HG03354 (cell line): Measurements from ENCODE around the gene FBXL7.

Experiments
- ATAC-seq: cut with Tn5 transposase; IDR thresholded peaks from one replicate; pipeline ENCODE4 v1.9.1; 2021; ENCODE audit warnings: mild to moderate bottlenecking; ENCODE audit not compliant: unreplicated experiment, poor library complexity, severe bottlenecking

Gene FBXL7

DNA sequence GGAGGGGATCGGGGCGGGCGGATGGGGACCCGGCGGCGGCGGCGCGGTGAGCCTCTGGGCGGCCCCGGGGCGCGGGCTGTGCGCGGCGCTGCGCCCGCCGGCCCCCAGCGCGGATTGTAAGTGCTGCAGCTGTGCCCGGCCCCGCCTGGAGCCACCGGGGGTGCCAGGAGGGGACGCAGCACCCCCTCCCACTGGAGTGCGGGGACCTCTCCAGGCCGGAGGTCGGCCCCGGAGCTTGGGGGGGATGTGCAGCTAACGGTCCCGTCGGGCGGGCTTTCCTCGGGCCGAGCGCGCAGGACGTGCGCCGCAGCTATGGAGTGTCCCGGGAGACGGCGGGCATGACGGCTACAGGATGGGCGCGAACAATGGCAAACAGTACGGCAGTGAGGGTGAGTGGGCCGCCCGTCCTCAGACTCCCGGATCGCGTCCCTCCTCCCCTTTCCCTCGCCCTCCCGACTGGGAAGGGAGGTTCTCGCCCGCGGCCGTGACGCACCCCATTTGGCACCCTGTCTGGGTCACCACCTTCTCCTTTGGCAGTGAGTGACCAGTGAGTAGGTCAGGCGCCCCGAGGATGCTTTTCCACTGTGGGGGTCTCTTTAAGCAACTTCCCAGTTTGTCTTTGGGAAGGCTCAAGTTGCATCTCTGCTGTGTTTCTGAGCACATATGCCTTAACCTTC lies 483 bp downstream of the FBXL7 start:
- peak; percentile 37 for ATAC-seq

DNA sequence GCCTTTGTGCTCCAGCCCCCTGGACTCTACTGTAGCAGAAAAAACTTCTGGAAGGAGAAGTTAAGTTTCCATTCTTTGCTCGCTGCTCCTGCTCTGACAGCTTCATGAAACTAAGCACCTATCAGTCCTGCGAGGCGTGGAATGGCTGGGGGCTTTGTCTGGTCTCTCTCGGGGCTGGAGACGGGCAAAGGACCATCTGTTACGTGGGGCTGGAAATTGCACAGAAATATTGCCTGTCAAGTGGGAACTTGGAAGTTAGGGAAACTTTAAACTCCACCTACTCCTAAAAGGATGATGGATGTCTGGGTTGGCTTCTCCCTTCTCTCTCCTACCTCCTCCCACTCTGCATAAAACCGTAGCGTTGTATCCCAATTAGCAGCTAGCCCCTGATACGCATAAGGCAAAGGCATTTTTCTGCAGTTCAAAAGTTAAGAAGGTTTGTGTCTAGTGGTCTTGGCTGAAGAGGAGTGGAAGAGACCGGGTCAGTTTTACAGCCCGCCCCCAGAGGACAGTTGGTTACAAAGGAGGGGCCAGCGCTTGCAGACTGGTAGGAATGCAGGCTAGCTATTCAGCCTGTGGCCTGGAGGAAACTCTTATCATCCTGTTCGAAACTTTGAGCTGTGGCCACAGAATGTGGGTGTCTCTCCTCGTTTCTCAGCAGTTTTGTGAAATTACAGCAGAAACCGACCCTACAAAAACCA lies 1.3 kb downstream of the FBXL7 start:
- no peak for ATAC-seq

- ATAC-seq = no peak
These were observed 2.2 kb downstream of the FBXL7 start for GRCh38 chr5:15502208-15502607.

DNA sequence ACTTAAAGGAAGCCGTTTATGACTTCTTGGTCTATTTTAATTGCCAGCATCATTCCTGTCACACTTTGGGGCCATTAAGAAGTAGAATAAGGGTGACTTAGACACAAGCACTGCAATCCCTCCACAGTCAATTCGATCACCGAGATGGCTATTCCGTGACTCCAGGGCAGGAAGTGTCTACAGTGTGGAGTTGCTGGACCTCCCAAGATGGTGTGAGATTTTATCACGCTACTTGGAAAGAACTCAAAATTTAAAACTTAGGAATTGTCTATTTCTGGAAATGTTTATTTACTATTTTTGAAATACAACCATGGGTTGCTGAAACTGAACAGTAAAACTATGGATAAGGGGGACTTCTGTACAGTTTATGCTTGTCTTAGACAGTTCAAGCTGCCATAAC lies 6.2 kb downstream of the FBXL7 start:
- ATAC-seq = no peak

DNA sequence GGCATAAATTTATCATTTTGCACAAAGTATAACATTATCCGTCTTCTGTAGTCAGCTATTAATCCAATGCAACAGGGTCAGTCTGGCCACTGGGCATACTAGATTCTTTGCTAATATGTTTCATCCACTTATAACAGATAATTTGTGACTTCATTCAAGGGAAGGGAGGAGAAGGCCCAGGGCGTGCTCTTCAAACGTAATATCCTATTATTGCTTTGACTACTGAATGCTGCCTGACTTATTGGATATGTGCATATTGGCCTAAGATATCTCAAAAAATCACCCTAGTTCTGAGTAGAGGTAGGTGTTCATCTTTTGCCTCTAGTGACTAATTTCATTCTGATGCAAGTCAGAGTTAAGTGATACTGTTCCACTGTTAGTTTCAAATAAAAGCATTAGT lies 6.9 kb downstream of the FBXL7 start:
- no peak for ATAC-seq

- ATAC-seq = no peak
These were observed 10.1 kb downstream of the FBXL7 start for GRCh38 chr5:15510092-15510491.

DNA sequence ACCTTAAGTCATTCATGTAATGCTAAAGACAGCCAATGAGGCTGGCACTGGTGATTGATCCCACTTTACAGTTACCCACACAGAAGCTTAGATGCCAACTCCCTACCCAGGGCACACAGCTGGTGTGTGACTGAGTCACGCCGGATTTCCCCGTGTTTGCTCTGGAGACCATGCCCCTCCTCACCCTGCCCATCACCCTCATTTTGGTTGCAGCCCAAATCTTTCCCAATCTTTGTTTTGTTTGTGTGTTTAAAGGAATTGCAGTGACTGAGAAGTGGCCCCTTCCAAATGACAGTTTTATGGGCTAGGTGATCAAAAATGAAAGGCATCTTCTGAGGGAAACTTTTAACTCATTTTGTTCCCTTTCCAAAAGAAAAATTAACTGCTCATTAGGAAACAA lies 10.9 kb downstream of the FBXL7 start:
- no peak for ATAC-seq

GRCh38 chr5:15513431-15513830 lies 13.5 kb downstream of the FBXL7 start:
- ATAC-seq = no peak

DNA sequence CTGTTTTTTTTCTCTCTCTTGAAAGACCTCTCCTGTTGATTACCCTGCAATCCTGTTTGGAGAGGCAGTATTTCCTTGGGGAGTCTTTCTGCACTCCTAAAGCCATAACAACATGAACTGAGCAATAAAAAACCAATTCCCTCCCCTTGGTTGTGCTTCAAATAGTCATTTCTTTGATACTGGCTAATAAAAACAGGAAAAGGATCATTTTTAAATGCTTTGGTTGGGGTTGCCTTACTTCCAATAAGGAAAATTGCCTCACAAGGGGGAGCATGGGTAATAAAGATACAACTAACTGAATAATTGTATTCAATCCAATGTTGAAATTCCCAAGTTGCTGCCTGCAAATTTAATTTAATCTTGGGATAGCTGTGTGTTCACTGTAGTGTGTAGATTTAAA lies 13.9 kb downstream of the FBXL7 start:
- ATAC-seq = no peak

DNA sequence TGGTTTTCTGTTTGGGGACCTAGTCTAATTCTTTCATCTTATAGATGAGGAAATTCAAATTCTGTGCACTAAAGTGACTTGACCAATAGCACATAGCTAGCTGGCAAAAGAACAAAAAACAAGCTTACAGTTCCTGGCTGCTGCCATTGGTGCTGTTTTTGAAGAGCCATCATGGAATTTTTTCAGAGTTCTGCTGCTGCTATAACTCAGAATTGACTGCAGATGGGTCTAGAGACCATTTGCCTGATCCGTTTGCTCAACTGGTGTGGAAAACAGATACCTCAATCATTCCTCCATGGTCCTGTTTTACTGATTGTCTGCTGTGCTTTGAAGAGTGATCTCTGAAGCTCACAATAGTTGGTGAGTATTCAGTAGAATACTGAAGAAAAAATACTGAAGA lies 15.2 kb downstream of the FBXL7 start:
- ATAC-seq = no peak

DNA sequence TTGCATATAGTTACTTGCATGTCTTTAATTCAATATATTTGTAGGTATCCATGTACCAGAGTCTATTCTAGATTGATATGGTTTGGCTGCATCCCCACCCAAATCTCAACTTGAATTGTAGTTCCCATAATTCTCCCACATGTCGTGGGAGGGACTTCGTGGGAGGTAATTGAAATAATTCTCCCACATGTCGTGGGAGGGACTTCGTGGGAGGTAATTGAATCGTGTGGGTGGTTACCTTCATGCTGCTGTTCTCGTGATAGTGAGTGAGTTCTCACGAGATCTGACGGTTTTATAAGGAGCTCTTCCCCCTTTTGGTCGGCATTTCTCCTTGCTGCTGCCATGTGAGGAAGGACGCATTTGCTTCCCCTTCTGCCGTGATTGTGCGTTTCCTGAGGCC lies 16.5 kb downstream of the FBXL7 start:
- ATAC-seq = no peak

- ATAC-seq = no peak
These were observed 18.8 kb downstream of the FBXL7 start for GRCh38 chr5:15518786-15519185.

DNA sequence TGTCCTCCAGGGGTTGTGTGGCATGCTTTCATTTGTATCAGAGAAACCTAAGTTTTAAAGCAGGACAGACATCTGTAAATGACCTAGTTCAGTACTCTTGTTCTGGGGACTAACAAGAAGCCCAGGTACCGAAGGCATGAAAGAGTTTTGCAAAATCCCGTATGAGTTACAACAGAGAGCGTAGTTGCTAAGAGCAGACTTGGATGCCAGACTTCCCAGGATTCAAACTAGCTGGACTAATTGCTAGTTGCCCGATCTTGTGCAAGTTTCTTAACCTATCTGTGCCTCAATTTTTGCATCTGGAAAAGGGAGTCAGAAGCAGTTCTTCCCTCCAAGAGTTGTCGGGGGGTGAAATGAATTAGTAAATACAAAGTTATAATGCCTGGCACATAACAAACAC lies 20.9 kb downstream of the FBXL7 start:
- no peak for ATAC-seq

- no peak for ATAC-seq
These were observed 21.6 kb downstream of the FBXL7 start for GRCh38 chr5:15521381-15522186.

DNA sequence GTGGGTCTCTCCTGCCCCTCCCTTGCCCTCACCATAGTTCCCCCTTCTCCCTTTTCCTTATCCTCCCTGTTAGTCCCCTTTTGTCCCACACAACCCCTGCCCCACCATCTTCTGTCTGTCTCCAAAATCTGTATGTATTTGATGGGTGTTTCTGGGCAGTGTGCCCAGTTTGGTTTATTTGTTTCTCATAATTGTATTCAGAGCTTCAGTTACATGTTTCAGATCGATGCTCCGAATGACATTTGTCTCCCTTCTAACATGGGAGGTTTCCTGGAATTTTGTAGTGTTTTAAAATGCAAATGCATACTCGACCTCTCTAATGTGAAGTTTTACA lies 22.2 kb downstream of the FBXL7 start:
- ATAC-seq = no peak

GRCh38 chr5:15524712-15525111 lies 24.7 kb downstream of the FBXL7 start:
- no peak for ATAC-seq

DNA sequence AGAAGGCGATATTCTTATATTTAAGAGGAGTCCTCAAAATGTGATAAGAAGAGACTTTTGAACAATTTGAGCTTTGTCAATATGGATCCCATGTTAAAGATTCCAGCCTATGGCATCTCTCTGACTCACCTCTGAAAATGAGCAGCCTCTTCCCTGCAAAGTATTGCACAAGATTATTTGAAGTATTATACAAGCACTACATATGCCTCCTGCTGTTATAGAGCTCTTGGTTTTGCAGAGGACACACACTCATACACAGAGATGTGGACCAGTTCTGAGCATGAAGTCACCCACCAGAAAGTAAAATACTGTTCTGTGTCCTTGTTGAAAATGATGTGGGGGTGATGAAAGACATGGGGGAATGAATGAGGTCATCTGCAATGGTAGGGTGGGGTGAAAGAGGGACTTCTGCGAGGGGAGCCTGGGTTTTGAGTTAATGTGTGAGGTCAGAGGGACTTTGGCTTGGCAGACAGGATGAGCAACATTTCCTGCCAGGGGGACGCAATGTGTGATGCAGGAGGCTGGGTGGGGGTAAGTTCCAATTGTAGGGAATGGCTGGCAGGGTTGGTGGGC lies 25.8 kb downstream of the FBXL7 start:
- ATAC-seq = no peak

- ATAC-seq = no peak
These were observed 26.4 kb downstream of the FBXL7 start for GRCh38 chr5:15526413-15526812.

DNA sequence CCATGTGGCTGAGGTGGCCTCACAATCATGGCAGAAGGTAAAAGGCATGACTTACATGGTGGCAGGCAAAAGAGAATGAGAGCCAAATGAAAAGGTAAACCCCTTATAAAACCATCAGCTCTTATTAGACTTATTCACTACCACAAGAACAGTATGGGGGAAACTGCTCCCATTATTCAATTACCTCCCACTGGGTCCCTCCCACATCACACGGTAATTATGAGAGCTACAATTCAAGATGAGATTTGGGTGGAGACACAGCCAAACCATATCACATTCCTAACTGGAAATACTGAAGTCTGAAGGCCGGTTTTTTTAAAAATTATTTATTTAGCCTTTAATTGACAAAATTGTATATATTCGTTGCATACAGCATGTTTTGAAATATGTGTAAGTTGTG lies 28.5 kb downstream of the FBXL7 start:
- no peak for ATAC-seq

- ATAC-seq = no peak
These were observed 29.0 kb downstream of the FBXL7 start for GRCh38 chr5:15529013-15529412.

- ATAC-seq = no peak
These were observed 29.8 kb downstream of the FBXL7 start for GRCh38 chr5:15529821-15530220.
